ENCODE results near the gene CCDC66. TPM values are rescaled to one million over a fixed set of nuclear protein-coding genes. Genes with fewer than 3 reads are reported as not detected.

CCDC66 gene
- total RNA-seq, 1 donor = 36.0 TPM

GRCh38 chr3:56620371-56620770, 63.4 kb downstream of the CCDC66 start:
- TF ChIP-seq, protein P1, sequence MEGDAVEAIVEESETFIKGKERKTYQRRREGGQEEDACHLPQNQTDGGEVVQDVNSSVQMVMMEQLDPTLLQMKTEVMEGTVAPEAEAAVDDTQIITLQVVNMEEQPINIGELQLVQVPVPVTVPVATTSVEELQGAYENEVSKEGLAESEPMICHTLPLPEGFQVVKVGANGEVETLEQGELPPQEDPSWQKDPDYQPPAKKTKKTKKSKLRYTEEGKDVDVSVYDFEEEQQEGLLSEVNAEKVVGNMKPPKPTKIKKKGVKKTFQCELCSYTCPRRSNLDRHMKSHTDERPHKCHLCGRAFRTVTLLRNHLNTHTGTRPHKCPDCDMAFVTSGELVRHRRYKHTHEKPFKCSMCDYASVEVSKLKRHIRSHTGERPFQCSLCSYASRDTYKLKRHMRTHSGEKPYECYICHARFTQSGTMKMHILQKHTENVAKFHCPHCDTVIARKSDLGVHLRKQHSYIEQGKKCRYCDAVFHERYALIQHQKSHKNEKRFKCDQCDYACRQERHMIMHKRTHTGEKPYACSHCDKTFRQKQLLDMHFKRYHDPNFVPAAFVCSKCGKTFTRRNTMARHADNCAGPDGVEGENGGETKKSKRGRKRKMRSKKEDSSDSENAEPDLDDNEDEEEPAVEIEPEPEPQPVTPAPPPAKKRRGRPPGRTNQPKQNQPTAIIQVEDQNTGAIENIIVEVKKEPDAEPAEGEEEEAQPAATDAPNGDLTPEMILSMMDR (IDR thresholded peaks at IDR 0.05; ENCODE audit: insufficient read depth, low read length) = no peak
- DNase-seq (ENCODE audit: low read depth) = no peak
- H3K4me3 ChIP-seq (ENCODE audit: low read depth, low read length) = no peak overlapping the region

GRCh38 chr3:56621681-56622080, 64.7 kb downstream of the CCDC66 start:
- TF ChIP-seq, protein P1 (IDR thresholded peaks at IDR 0.05; ENCODE audit: insufficient read depth, low read length) = no peak
- DNase-seq (ENCODE audit: low read depth) = no peak
- H3K4me3 ChIP-seq (ENCODE audit: low read depth, low read length) = no peak overlapping the region

DNA sequence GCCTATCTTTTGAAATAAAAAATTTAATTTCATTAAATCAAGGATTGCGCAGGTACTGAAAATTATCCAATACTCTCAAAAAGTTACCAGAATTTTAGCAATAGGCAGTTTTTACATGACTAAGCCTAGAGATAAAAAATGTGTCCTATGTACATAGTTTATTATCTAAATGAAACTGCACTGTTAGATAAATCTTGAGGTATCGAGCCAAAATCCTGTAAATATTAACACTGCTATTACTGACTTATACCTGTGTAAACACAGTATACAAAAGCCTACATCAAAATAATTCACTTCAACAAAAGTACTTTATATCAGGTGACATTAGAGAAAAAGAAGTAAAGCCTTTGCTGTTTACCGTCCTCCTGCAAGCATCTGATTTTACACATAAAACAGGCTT, 65.4 kb downstream of the CCDC66 start:
- DNase-seq (ENCODE audit: low read depth) = no peak
- TF ChIP-seq, protein P1 (IDR thresholded peaks at IDR 0.05; ENCODE audit: insufficient read depth, low read length) = no peak
- no peak overlapping the region for H3K4me3 ChIP-seq (ENCODE audit: low read depth, low read length)

DNA sequence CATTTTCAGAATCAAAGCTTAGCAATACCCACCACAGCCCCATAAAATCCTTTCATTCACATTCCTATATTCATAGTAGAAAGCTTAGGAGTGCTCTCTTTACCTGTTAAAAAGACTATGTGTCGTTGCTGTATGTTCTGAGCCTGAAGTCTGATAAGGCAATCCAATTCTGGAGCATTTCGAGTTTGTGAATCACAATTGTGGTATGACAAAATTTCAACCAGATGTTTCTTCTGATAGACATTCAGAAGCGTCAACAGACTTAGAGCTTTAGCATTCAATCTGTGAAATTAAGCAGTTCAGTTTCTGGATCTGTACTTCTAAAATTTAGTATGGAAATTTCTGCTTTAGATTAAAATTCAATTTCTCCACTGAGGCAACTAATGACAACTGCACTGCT, 67.8 kb downstream of the CCDC66 start:
- H3K4me3 ChIP-seq (ENCODE audit: low read depth, low read length) = no peak overlapping the region
- DNase-seq (ENCODE audit: low read depth) = peak; percentile 63
- TF ChIP-seq, protein P1 (IDR thresholded peaks at IDR 0.05; ENCODE audit: insufficient read depth, low read length) = no peak

- no peak for DNase-seq (ENCODE audit: low read depth)
- no peak overlapping the region for H3K4me3 ChIP-seq (ENCODE audit: low read depth, low read length)
- TF ChIP-seq, protein P1 (IDR thresholded peaks at IDR 0.05; ENCODE audit: insufficient read depth, low read length) = no peak
Measured at GRCh38 chr3:56629047-56629446, 72.1 kb downstream of the CCDC66 start.

- no peak overlapping the region for H3K4me3 ChIP-seq (ENCODE audit: low read depth, low read length)
- TF ChIP-seq, protein P1 (IDR thresholded peaks at IDR 0.05; ENCODE audit: insufficient read depth, low read length) = no peak
- no peak for DNase-seq (ENCODE audit: low read depth)
Measured at GRCh38 chr3:56629451-56629850, 72.5 kb downstream of the CCDC66 start.

DNA sequence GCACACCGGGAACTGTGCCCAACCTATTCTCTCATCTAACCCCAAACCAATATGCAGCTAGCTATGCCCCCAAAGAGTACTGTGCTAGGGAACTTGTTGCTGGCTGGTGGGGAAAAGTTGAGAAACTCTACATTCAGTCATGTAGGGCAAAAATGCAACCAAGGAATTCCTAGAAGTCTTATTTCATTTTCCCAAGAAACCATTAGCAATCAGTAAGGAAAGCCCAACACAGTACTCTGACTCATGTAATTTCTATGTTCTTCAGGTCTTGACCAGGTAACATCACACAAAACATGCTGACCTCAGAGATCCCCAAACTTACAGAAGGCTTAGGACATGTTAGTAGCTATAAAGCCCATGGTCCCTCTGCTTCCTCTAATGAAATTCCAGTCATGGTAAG, 74.0 kb downstream of the CCDC66 start:
- TF ChIP-seq, protein P1 (IDR thresholded peaks at IDR 0.05; ENCODE audit: insufficient read depth, low read length) = no peak
- H3K4me3 ChIP-seq (ENCODE audit: low read depth, low read length) = no peak overlapping the region
- no peak for DNase-seq (ENCODE audit: low read depth)
